Measurements from ENCODE around the gene RHOD.

The RHOD gene

GRCh38 chr11:67056267-67057204 lies at the start of gene RHOD:
Gene RHOD (plus strand): TSS chr11:67056847. CDS start chr11:67056903, 56 bp downstream.
- DNase-seq = no peak

GRCh38 chr11:67007126-67007525 lies 49.5 kb upstream of the RHOD start:
- DNase-seq = no peak

GRCh38 chr11:67010296-67010905 lies 46.2 kb upstream of the RHOD start:
- no peak for DNase-seq

GRCh38 chr11:67013511-67014045 lies 43.1 kb upstream of the RHOD start:
- no peak for DNase-seq

GRCh38 chr11:67014343-67014742 lies 42.3 kb upstream of the RHOD start:
- DNase-seq = no peak

GRCh38 chr11:67015048-67015447 lies 41.6 kb upstream of the RHOD start:
- no peak for DNase-seq

GRCh38 chr11:67016550-67016949 lies 40.1 kb upstream of the RHOD start:
- no peak for DNase-seq

GRCh38 chr11:67020949-67021348 lies 35.7 kb upstream of the RHOD start:
- DNase-seq = no peak

GRCh38 chr11:67022341-67022933 lies 34.2 kb upstream of the RHOD start:
- no peak for DNase-seq

- no peak for DNase-seq
Observed at GRCh38 chr11:67022961-67023956, 33.4 kb upstream of the RHOD start, which contains the start of gene SYT12. Gene SYT12 (plus strand): TSS chr11:67023134. CDS start chr11:67030145, 7,011 bp downstream.

GRCh38 chr11:67023957-67024353 lies 32.7 kb upstream of the RHOD start:
- no peak for DNase-seq

- DNase-seq = no peak
Observed at GRCh38 chr11:67024410-67024809, 32.2 kb upstream of the RHOD start.

- no peak for DNase-seq
Observed at GRCh38 chr11:67024966-67025365, 31.7 kb upstream of the RHOD start.

GRCh38 chr11:67025750-67026149 lies 30.9 kb upstream of the RHOD start:
- DNase-seq = no peak

- no peak for DNase-seq
Observed at GRCh38 chr11:67026941-67027340, 29.7 kb upstream of the RHOD start.

GRCh38 chr11:67027483-67027930 lies 29.1 kb upstream of the RHOD start:
- DNase-seq = no peak

- DNase-seq = no peak
Observed at GRCh38 chr11:67027943-67028542, 28.6 kb upstream of the RHOD start.

GRCh38 chr11:67029146-67029545 lies 27.5 kb upstream of the RHOD start:
- DNase-seq = no peak

GRCh38 chr11:67030976-67031375 lies 25.7 kb upstream of the RHOD start:
- no peak for DNase-seq

GRCh38 chr11:67031791-67032561 lies 24.7 kb upstream of the RHOD start:
- no peak for DNase-seq

All from SIG-M5 (cell line).